ENCODE measurements around the gene ACSM4.
"Not testable (repeated sequence)": the region's sequence is repeated elsewhere in the genome, so short reads cannot be mapped to it uniquely, and the experiment has no call there.

Gene ACSM4

GRCh38 chr12:7303772-7304171, at the start of gene ACSM4:
Gene ACSM4 (plus strand): TSS chr12:7304072. CDS start chr12:7304332, 260 bp downstream.
- no peak for DNase-seq

DNA sequence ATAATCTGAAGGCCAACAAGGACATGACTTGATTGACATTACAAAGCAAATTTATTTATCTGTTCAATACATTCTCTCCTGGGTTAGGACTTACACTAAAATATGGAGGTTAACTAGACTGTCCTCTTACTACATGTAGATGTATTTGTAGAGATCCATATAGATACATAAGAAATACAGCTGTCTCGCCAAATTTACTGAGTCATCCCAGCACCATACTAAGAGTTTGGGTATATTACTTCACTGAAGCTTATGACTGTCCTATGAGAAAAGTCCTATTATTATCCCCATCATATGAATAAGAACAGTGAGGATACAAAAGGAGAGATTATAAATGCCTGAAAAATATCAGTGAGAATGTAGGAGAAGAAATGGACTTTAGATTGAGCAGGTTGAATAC, 44.8 kb upstream of the ACSM4 start:
- no peak for DNase-seq

DNA sequence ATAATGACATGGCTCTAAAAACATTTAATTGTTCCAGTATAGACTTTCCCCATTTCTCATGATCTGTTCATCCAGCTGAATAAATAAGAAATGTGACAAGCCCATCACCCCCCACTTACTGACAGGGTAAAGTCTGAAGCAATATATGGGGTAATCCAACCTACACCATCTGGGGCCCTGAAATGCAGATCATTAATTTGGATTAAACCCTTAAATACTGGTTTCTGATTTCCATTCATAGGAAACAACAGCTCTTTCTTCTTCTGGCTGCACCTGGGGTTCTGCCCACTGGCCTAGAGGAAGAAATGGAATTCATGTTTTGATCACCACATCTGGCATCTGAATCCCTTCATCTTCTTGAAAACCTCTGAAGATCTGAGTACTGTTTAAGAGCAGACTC, 39.3 kb upstream of the ACSM4 start:
- DNase-seq = no peak

DNA sequence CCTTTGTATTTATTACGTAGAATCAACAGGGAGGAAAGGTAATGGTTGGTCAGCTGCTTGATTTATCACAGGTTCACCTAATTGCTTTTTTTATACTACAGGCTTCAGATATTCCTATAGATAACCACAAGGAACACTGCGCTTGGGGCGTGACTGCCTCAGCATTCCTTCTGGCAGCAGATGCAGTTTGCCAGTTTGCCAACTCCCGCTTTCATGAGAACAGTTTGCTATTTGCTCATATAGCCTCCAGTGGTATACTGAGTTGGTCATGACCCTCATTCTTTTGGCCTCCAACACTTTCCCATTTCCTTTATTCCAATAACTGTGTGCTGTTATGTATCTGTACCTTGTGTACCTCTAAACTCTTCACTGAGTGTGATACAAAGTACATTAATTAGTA, 38.6 kb upstream of the ACSM4 start:
- DNase-seq = no peak

- no peak for DNase-seq
Observed at GRCh38 chr12:7269273-7269672, 34.6 kb upstream of the ACSM4 start.

GRCh38 chr12:7271893-7272514, 31.9 kb upstream of the ACSM4 start:
- no peak for DNase-seq

DNA sequence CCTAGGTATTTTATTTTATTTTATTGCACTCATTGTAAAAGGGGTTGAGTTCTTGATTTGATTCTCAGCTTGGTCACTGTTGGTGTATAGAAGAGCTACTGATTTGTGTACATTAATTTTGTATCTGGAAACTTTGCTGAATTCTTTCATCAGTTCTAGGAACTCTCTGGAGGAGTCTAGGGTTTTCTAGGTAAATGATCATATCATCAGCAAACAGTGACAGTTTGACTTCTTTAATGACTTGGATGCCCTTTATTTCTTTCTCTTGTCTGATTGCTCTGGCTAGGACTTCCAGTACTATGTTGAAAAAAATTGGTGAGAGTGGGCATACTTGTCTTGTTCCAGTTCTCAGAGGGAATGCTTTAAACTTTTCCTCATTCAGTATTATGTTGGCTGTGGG, 28.4 kb upstream of the ACSM4 start:
- DNase-seq = not testable (repeated sequence)

GRCh38 chr12:7282844-7283243, 21.0 kb upstream of the ACSM4 start:
- no peak for DNase-seq

- no peak for DNase-seq
Observed at GRCh38 chr12:7289743-7290142, 14.1 kb upstream of the ACSM4 start.

GRCh38 chr12:7290588-7290987, 13.3 kb upstream of the ACSM4 start:
- not testable (repeated sequence) for DNase-seq

DNA sequence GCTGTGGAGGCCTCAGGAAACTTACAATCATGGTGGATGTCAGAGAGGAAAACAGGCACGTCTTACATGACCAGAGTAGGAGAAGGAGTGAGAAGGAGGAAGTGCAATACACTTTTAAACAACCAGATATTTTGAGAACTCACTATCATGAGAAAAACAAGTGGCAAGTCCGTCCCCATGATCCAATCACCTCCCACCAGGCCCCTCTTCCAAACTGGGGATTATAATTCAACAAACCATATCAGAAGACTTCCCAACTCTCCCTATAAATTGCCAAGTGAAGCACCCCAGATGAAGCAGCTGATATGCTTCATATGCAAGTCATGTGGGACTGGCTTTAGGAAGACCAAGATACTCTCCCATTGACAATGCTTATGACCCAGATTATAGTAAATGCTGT, 11.6 kb upstream of the ACSM4 start:
- no peak for DNase-seq

GRCh38 chr12:7293670-7294069, 10.2 kb upstream of the ACSM4 start:
- DNase-seq = no peak

DNA sequence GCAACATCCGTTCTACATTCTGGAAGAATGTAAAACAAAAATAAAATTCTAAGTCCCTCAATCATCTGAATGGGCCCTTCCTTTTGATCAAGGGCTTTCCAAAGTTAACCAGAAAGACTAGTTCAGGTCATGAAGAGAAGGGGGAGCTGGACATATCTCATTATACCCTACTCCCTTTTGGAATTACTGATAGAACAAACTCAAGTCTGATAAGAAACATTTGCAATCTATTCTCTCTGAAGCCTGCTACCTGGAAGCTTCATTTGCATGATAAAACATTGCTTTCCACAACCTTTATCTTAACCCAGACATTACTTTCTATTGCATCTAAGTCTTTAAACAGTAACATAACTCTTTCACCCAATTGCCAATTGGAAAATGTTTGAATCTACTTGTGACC, 8.3 kb upstream of the ACSM4 start:
- no peak for DNase-seq

GRCh38 chr12:7297865-7298264, 6.0 kb upstream of the ACSM4 start:
- no peak for DNase-seq

GRCh38 chr12:7302266-7302986, 1.4 kb upstream of the ACSM4 start:
- DNase-seq = no peak

DNA sequence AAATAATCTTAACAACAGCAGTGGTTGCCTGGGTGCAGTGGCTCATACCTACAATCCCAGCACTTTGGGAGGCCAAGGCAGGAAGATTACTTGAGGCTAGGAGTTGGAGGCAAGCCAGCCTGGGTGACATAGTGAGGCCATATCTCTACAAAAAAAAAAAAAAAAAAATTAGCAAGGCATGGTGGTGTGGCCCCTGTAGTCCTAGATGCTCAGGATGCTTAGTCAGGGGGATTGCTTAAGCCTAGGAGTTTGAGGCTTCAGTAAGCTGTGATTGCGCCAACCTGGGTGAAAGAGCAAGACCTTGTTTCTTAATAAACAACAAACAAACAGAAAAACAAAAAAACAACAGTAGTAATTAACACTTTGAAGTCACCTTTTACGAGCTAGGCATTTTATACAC, 642 bp upstream of the ACSM4 start:
- no peak for DNase-seq

DNA sequence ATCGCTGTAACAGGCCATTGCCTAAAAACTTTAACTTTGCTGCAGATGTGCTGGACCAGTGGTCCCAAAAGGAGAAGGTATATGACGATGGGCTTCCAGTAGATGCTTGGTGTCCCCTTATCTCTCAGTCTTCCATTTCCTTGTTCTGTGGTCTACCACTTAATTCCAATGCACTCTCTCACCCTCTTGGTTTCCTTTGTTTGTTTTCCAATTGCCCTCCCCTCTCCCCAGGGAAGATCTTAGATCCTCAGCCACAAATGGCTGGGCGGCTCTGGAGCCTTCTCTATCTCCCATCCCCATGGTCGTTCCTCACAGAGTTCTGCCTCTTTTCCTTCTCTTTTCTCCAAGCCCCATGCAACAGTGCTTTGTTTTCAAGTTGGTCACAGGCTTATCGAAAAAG, 584 bp downstream of the ACSM4 start:
- DNase-seq = no peak

DNA sequence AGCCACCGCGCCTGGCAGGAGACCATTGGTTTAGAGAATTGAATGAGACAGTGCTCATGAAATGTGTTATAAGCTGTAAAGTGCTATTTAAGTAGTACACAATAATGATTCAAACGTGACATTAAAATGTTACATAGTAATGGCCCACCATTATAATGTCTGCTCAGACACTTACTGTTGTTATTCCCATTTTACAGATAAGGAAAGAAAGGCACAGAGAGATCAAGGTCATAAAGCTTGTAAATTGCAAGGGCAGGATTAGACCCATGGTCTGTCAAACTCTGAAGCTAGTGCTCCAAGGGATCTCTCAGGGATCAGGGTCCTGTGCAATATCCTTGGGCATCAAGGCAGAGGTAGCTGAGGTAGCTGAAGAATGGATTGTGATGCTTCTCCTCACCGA, 6.2 kb downstream of the ACSM4 start:
- no peak for DNase-seq

DNA sequence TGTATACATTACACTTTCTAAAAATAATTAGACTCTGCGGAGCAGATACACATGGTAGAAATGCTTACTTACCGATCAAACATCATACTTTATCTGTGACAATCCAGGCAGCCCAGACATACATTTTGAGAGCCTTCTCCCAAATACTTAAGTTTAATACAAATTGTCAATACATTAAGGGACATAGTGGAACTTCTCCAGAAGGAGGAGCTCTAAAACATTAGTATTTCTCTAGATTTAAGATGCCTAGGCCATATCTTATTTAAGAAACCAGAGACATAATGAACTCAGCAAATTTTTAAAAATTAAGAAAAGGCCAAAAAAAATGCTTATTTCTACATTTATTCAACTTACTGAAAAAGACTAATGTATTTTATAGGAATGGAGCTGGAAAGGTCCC, 16.1 kb downstream of the ACSM4 start:
- DNase-seq = no peak

DNA sequence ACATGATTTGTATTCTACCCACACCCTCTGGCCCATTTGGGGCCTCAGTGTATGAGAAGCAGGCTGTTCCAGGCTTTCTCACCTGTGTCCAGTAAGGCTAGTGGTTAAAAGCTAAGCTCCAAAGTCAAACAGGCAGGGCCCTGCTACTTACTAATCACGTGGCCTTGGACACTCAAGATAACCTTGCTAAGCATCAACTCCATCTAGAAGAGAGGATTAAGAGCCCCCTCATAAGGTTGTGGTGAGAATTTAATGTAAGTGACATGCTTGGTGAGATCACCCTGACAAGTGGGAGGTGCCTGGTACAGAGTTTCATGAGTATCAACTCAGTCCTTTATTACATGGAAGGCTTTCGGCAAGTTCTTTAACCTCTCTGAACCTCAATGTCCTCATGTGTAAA, 17.8 kb downstream of the ACSM4 start:
- DNase-seq = no peak

- no peak for DNase-seq
Observed at GRCh38 chr12:7322599-7322998, 18.7 kb downstream of the ACSM4 start.

DNA sequence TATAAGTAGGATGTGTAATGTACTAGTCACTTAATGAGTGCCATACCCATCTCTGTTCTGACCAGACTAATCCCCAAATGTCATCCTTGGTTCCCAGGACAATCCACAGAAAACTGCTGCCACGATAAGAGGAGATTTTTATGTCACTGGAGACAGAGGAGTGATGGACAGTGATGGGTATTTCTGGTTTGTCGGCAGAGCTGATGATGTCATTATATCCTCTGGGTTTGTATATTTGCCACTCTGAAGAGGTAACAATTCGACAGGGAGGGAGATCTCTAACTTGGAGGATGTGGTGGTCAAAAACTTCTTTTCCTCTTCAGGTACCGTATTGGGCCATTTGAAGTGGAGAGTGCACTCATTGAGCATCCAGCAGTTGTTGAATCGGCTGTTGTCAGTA, 20.3 kb downstream of the ACSM4 start:
- DNase-seq = no peak

GRCh38 chr12:7327918-7328317, 24.0 kb downstream of the ACSM4 start:
- DNase-seq = no peak

GRCh38 chr12:7337790-7338189, 33.9 kb downstream of the ACSM4 start:
- not testable (repeated sequence) for DNase-seq

GRCh38 chr12:7339675-7340074, 35.8 kb downstream of the ACSM4 start:
- DNase-seq = no peak
